Smooth muscle cell (in vitro differentiated cells): ENCODE results near the gene VIT. TPM values are rescaled to one million over a fixed set of nuclear protein-coding genes. Genes with fewer than 3 reads are reported as not detected.

Source experiments
- DNase-seq: peaks from one replicate; lab custom pipeline; 2025; ENCODE audit not compliant: unreplicated experiment; lab: John Stamatoyannopoulos, UW
- H2AFZ ChIP-seq: fragments of 200-600 bp; sonication (generic); 2 replicates; pipeline ENCODE4 v1.6.0; 2016; ENCODE audit warnings: antibody characterized with exemption, low read depth, mild to moderate bottlenecking
- H3F3A ChIP-seq: fragments of 200-600 bp; sonication (generic); 2 replicates; pipeline ENCODE4 v1.6.0; 2017; ENCODE audit warnings: antibody characterized with exemption, low read depth
- H3K27ac ChIP-seq: fragments of 200-600 bp; sonication (generic); 2 replicates; pipeline ENCODE4 v1.5.1; 2016; ENCODE audit warnings: low read depth, mild to moderate bottlenecking
- H3K27me3 ChIP-seq: fragments of 200-600 bp; sonication (generic); 2 replicates; pipeline ENCODE4 v1.6.1; 2016; ENCODE audit warnings: low read depth, mild to moderate bottlenecking
- H3K36me3 ChIP-seq: fragments of 200-600 bp; sonication (generic); 2 replicates; pipeline ENCODE4 v1.5.1; 2016; ENCODE audit warnings: low read depth
- H3K4me1 ChIP-seq: fragments of 200-600 bp; sonication (generic); 2 replicates; pipeline ENCODE4 v1.5.1; 2016; ENCODE audit warnings: low read depth
- H3K4me2 ChIP-seq: fragments of 200-600 bp; sonication (generic); 2 replicates; pipeline ENCODE4 v1.6.0; 2016; ENCODE audit warnings: mild to moderate bottlenecking
- H3K4me3 ChIP-seq: fragments of 200-600 bp; sonication (generic); 2 replicates; pipeline ENCODE4 v1.5.1; 2016; ENCODE audit warnings: mild to moderate bottlenecking
- H3K79me2 ChIP-seq: fragments of 200-600 bp; sonication (generic); 2 replicates; pipeline ENCODE4 v1.6.0; 2016; ENCODE audit warnings: low read depth, mild to moderate bottlenecking
- H3K9ac ChIP-seq: fragments of 200-600 bp; sonication (generic); 2 replicates; pipeline ENCODE4 v1.6.0; 2016; ENCODE audit warnings: low read depth
- H3K9me3 ChIP-seq: fragments of 200-600 bp; sonication (generic); replicated peaks from 2 replicates; pipeline ENCODE4 v1.5.1; 2016; ENCODE audit warnings: low read depth
- H4K20me1 ChIP-seq: fragments of 200-600 bp; sonication (generic); 2 replicates; pipeline ENCODE4 v1.6.0; 2016; ENCODE audit warnings: low read depth
- CTCF ChIP-seq: fragments of 200-600 bp; sonication (generic); IDR thresholded peaks from 2 replicates; pipeline ENCODE4 v1.5.1; 2017; ENCODE audit warnings: borderline replicate concordance, mild to moderate bottlenecking, antibody characterized with exemption; ENCODE audit not compliant: insufficient read depth, poor library complexity, severe bottlenecking
- WGBS: methylation state at CpG from one replicate; pipeline ENCODE4 v1.1.7; 2016; ENCODE audit warnings: low lambda C conversion rate; 5-methylcytosine and 5-hydroxymethylcytosine counted together
- polyA plus RNA-seq: library from polyadenylated mRNA; unstranded; fragments of >200 nt; fragmentation: Nextera tagmentation; extraction: Ambion mirVana; gene quantifications from 2 replicates; pipeline ENCODE4 v1.2.1, GENCODE V29; 2016
- total RNA-seq: library from RNA; depleted of rRNA; stranded (reverse); fragments of >200 nt; gene quantifications from 2 replicates; pipeline ENCODE4 v1.2.3, GENCODE V29; 2014

Gene VIT
- total and polyA plus RNA-seq, 2 experiments from 2014 or later = 0.13 TPM; not detected in 1

GRCh38 chr2:36659218-36659617, 37.3 kb upstream of the VIT start:
- Histone ChIP-seq H3K27ac (no peak overlapping the region), H3K79me2 (no peaks in the 10 kb centered on the region), H3K9me3 (no peaks in the 10 kb centered on the region), H3F3A (no peaks in the 10 kb centered on the region), H3K4me1 (no peaks in the 10 kb centered on the region), H3K36me3 (no peaks in the 10 kb centered on the region), H4K20me1 (no peaks in the 10 kb centered on the region), H3K4me2 (no peak overlapping the region), H3K27me3 (no peaks in the 10 kb centered on the region), H3K4me3 (no peak overlapping the region), H3K9ac (no peak overlapping the region), H2AFZ (no peak overlapping the region)
- no peak for DNase-seq
- 96% methylated on average over 2 of the region's 2 CpGs for WGBS
- TF ChIP-seq CTCF = no peak

GRCh38 chr2:36659872-36660312, 36.6 kb upstream of the VIT start:
- no peak overlapping the region for H2AFZ ChIP-seq

GRCh38 chr2:36662638-36663037, 33.9 kb upstream of the VIT start:
- 92% methylated on average over 8 of the region's 8 CpGs for WGBS
- no peaks in the 10 kb centered on the region for H4K20me1 ChIP-seq
- H3K27me3 ChIP-seq = peaks cover 4% of the 10 kb centered on the region
- no peaks in the 10 kb centered on the region for H3K36me3 ChIP-seq
- no peaks in the 10 kb centered on the region for H3K79me2 ChIP-seq
- H3K4me1 ChIP-seq = no peaks in the 10 kb centered on the region
- H3K9me3 ChIP-seq = no peaks in the 10 kb centered on the region
- no peak overlapping the region for H2AFZ ChIP-seq
- H3K27ac ChIP-seq = no peak overlapping the region
- no peaks in the 10 kb centered on the region for H3F3A ChIP-seq
- no peak for TF ChIP-seq CTCF
- no peak overlapping the region for H3K4me3 ChIP-seq
- no peak overlapping the region for H3K9ac ChIP-seq
- DNase-seq = no peak
- H3K4me2 ChIP-seq = no peak overlapping the region

More at GRCh38 chr2:36659872-36660312, 36.6 kb upstream of the VIT start:
- DNase-seq = no peak
- Histone ChIP-seq H3K9ac (no peak overlapping the region), H3K9me3 (no peaks in the 10 kb centered on the region), H3K36me3 (no peaks in the 10 kb centered on the region), H3K4me1 (no peaks in the 10 kb centered on the region), H4K20me1 (no peaks in the 10 kb centered on the region), H3K27me3 (peaks cover 1% of the 10 kb centered on the region), H3K4me3 (no peak overlapping the region), H3K4me2 (no peak overlapping the region), H3F3A (no peaks in the 10 kb centered on the region), H3K27ac (no peak overlapping the region), H3K79me2 (no peaks in the 10 kb centered on the region)
- TF ChIP-seq CTCF = no peak

- Histone ChIP-seq H4K20me1 (no peaks in the 10 kb centered on the region), H3K4me3 (no peak overlapping the region), H3K27ac (no peak overlapping the region), H3K9me3 (no peaks in the 10 kb centered on the region), H3K36me3 (no peaks in the 10 kb centered on the region), H2AFZ (no peak overlapping the region), H3K9ac (no peak overlapping the region), H3K27me3 (peaks cover 4% of the 10 kb centered on the region), H3F3A (no peaks in the 10 kb centered on the region), H3K4me1 (no peaks in the 10 kb centered on the region), H3K79me2 (no peaks in the 10 kb centered on the region), H3K4me2 (no peak overlapping the region)
- TF ChIP-seq CTCF = no peak
- 88% methylated on average over 2 of the region's 2 CpGs for WGBS
- DNase-seq = no peak
These were observed 33.2 kb upstream of the VIT start for GRCh38 chr2:36663295-36663694.
